HCT116 (cell line): ENCODE data around the gene SH2D7. TPM values are rescaled to one million over a fixed set of nuclear protein-coding genes. Genes with fewer than 3 reads are reported as not detected.

Source experiments
- ATAC-seq: fragments of 200-7000 bp; cut with Tn5 transposase; 2 replicates; pipeline ENCODE4 v1.9.1; 2020; ENCODE audit warnings: mild to moderate bottlenecking, moderate library complexity
- BruUV-seq: library from RNA; stranded (reverse); fragments of 400-500 nt; replicated peaks from 2 replicates; lab custom pipeline; 2021; lab: Mats Ljungman, UMichigan
- CTCF ChIA-PET: fragments of 300-600 bp; sonication (Branson Sonifier 250); formaldehyde crosslinking; loops from one replicate; lab custom pipeline; 2021; ENCODE audit warnings: antibody characterized with exemption; lab: Charles Lee
- POLR2A ChIA-PET: fragments of 300-600, 350-600 bp; sonication (Branson Sonifier 250); formaldehyde crosslinking; loops from one replicate; lab custom pipeline; 2021; ENCODE audit warnings: antibody characterized with exemption; lab: Charles Lee
- RAD21 ChIA-PET, 2 experiments: fragments of 300-600 bp; sonication (Branson Sonifier 250); formaldehyde crosslinking; loops; one replicate each; lab custom pipeline; 2023; ENCODE audit warnings: low total read pairs in 2 of 2; ENCODE audit not compliant: uncharacterized antibody in 2 of 2, unreplicated experiment in 2 of 2, low non-redundant PET in 1 of 2; lab: Charles Lee
- DNase-seq: peaks from one replicate; pipeline ENCODE4 v3.0.0-alpha.2; 2010; ENCODE audit warnings: low read depth, low spot score
- H2AFZ ChIP-seq: fragments of 200-600 bp; shearing (Covaris generic), sonication (generic); 2 replicates; pipeline ENCODE4 v1.6.1; 2017; ENCODE audit warnings: low read depth, mixed run types, mixed read lengths, antibody characterized with exemption, low read length; ENCODE audit not compliant: poor library complexity, severe bottlenecking
- H3K27ac ChIP-seq: 2 replicates; pipeline ENCODE4 v1.5.1; 2012; ENCODE audit warnings: low read depth, low read length
- H3K27me3 ChIP-seq: fragments of 200-600 bp; sonication (generic); 2 replicates; pipeline ENCODE4 v1.6.1; 2016; ENCODE audit warnings: mixed run types, low read length, mixed read lengths; ENCODE audit not compliant: insufficient read depth
- H3K36me3 ChIP-seq, 2 experiments: fragments of 200-500 bp in 1 of 2; fragments of 200-600 bp in 1 of 2; sonication (Bioruptor generic) in 1 of 2; sonication (generic) in 1 of 2; 2 replicates each; pipeline versions ENCODE4 v1.5.1 to v1.6.1; 2014 to 2016; ENCODE audit warnings: low read length in 2 of 2, inconsistent platforms in 1 of 2, mixed read lengths in 1 of 2, mixed run types in 1 of 2; ENCODE audit not compliant: insufficient read depth in 2 of 2, control insufficient read depth in 1 of 2
- H3K4me1 ChIP-seq, 2 experiments: fragments of 200-600 bp in 1 of 2; sonication (generic) in 1 of 2; 2 replicates each; pipeline versions ENCODE4 v1.5.1 to v1.6.1; 2012 to 2017; ENCODE audit warnings: low read length in 2 of 2, inconsistent platforms in 1 of 2, mild to moderate bottlenecking in 1 of 2, mixed read lengths in 1 of 2, mixed run types in 1 of 2, moderate library complexity in 1 of 2; ENCODE audit not compliant: insufficient read depth in 2 of 2, control insufficient read depth in 1 of 2
- H3K4me2 ChIP-seq: fragments of 200-600 bp; sonication (generic); 2 replicates; pipeline ENCODE4 v1.6.1; 2017; ENCODE audit warnings: mixed run types, low read length, mixed read lengths
- H3K4me3 ChIP-seq, 2 experiments: fragments of 200-600 bp in 1 of 2; sonication (generic) in 1 of 2; replicated peaks in 1 of 2; 2 replicates each; pipeline ENCODE4 v1.5.1; 2011 to 2016; ENCODE audit warnings: low read length in 2 of 2, control low read depth in 1 of 2, low read depth in 1 of 2, mild to moderate bottlenecking in 1 of 2, mixed read lengths in 1 of 2, mixed run types in 1 of 2
- H3K79me2 ChIP-seq: fragments of 200-600 bp; sonication (generic); 2 replicates; pipeline ENCODE4 v1.6.1; 2017; ENCODE audit warnings: mild to moderate bottlenecking, mixed run types, low read length, moderate library complexity, mixed read lengths; ENCODE audit not compliant: insufficient read depth
- H3K9ac ChIP-seq: fragments of 200-600 bp; sonication (generic); 2 replicates; pipeline ENCODE4 v1.6.1; 2016; ENCODE audit warnings: low read length, mixed read lengths
- H3K9me2 ChIP-seq: fragments of 200-600 bp; sonication (generic), shearing (Covaris generic); 2 replicates; pipeline ENCODE4 v1.6.1; 2017; ENCODE audit warnings: mixed run types, mild to moderate bottlenecking, moderate library complexity; ENCODE audit not compliant: insufficient read depth
- H3K9me3 ChIP-seq, 2 experiments: fragments of 200-500 bp in 1 of 2; fragments of 200-600 bp in 1 of 2; sonication (Bioruptor generic) in 1 of 2; sonication (generic) in 1 of 2; 2 replicates each; pipeline ENCODE4 v1.6.1; 2014 to 2017; ENCODE audit warnings: low read length in 2 of 2, mixed read lengths in 2 of 2, inconsistent platforms in 1 of 2, low read depth in 1 of 2, mild to moderate bottlenecking in 1 of 2, mixed run types in 1 of 2, moderate library complexity in 1 of 2; ENCODE audit not compliant: control insufficient read depth in 1 of 2, insufficient read depth in 1 of 2
- H4K20me1 ChIP-seq: fragments of 200-600 bp; sonication (generic), shearing (Covaris generic); 2 replicates; pipeline ENCODE4 v1.6.1; 2017; ENCODE audit warnings: mixed run types, mild to moderate bottlenecking, moderate library complexity; ENCODE audit not compliant: insufficient read depth
- CBX3 ChIP-seq: IDR thresholded peaks from 2 replicates; pipeline ENCODE4 v1.6.1; 2012; ENCODE audit warnings: low read depth
- CEBPB ChIP-seq: IDR thresholded peaks from 2 replicates; pipeline ENCODE4 v1.6.1; 2012; ENCODE audit warnings: low read depth
- EGR1 ChIP-seq: IDR thresholded peaks from 2 replicates; pipeline ENCODE4 v1.6.1; 2012; ENCODE audit warnings: low read depth
- ELF1 ChIP-seq: IDR thresholded peaks from 2 replicates; pipeline ENCODE4 v1.6.1; 2012; ENCODE audit warnings: low read depth, borderline replicate concordance
- EZH2phosphoT487 ChIP-seq: fragments of 200-600 bp; IDR thresholded peaks from 2 replicates; pipeline ENCODE4 v1.6.1; 2018; ENCODE audit warnings: antibody characterized with exemption, borderline replicate concordance
- FOSL1 ChIP-seq: IDR thresholded peaks from 2 replicates; pipeline ENCODE4 v1.6.1; 2012; ENCODE audit warnings: low read depth
- POLR2AphosphoS5 ChIP-seq: IDR thresholded peaks from 2 replicates; pipeline ENCODE4 v1.6.1; 2011; ENCODE audit warnings: mild to moderate bottlenecking, low read depth, low read length, moderate library complexity
- SP1 ChIP-seq: IDR thresholded peaks from 2 replicates; pipeline ENCODE4 v1.6.1; 2012; ENCODE audit warnings: low read depth
- YY1 ChIP-seq: IDR thresholded peaks from 2 replicates; pipeline ENCODE4 v1.6.1; 2011; ENCODE audit warnings: low read length, low read depth, moderate library complexity, mild to moderate bottlenecking; ENCODE audit not compliant: insufficient replicate concordance; ENCODE audit errors: extremely low read depth
- ZNF274 ChIP-seq: fragments of 200-500 bp; sonication (Bioruptor generic); IDR thresholded peaks from 2 replicates; pipeline ENCODE4 v1.6.1; 2014; ENCODE audit warnings: mild to moderate bottlenecking, low read depth, low read length, inconsistent platforms
- intact Hi-C: fragments of 100-400 bp; cut with micrococcal nuclease; formaldehyde crosslinking; loops from 2 replicates; pipeline ENCODE4 v1.10.0; 2022
- total RNA-seq: library from RNA; stranded (reverse); gene quantifications from one replicate; pipeline ENCODE4 v1.2.1, GENCODE V29; 2021; ENCODE audit not compliant: unreplicated experiment
- TF ChIP-seq, protein P1 (sequence below): IDR thresholded peaks from 2 replicates; pipeline ENCODE4 v1.6.1; 2012; ENCODE audit warnings: low read depth
- TF ChIP-seq, protein P2 (sequence below), 3 experiments: fragments of 200-600 bp in 1 of 3; sonication (generic) in 1 of 3; IDR thresholded peaks in 2 of 3; conservative IDR thresholded peaks in 1 of 3; 2 replicates each; pipeline ENCODE4 v1.5.1; 2012 to 2017; ENCODE audit warnings: low read depth in 2 of 3, low read length in 2 of 3, antibody characterized with exemption in 1 of 3, borderline replicate concordance in 1 of 3, control low read depth in 1 of 3, mild to moderate bottlenecking in 1 of 3, mixed read lengths in 1 of 3, mixed run types in 1 of 3, moderate library complexity in 1 of 3; ENCODE audit not compliant: insufficient read depth in 1 of 3
- TF ChIP-seq, protein P3 (sequence below): IDR thresholded peaks from 2 replicates; pipeline ENCODE4 v1.6.1; 2011; ENCODE audit warnings: mild to moderate bottlenecking, low read length, moderate library complexity; ENCODE audit not compliant: insufficient replicate concordance; ENCODE audit errors: extremely low read depth

The SH2D7 gene
- total RNA-seq, 1 experiment from 2014 or later = not detected

DNA sequence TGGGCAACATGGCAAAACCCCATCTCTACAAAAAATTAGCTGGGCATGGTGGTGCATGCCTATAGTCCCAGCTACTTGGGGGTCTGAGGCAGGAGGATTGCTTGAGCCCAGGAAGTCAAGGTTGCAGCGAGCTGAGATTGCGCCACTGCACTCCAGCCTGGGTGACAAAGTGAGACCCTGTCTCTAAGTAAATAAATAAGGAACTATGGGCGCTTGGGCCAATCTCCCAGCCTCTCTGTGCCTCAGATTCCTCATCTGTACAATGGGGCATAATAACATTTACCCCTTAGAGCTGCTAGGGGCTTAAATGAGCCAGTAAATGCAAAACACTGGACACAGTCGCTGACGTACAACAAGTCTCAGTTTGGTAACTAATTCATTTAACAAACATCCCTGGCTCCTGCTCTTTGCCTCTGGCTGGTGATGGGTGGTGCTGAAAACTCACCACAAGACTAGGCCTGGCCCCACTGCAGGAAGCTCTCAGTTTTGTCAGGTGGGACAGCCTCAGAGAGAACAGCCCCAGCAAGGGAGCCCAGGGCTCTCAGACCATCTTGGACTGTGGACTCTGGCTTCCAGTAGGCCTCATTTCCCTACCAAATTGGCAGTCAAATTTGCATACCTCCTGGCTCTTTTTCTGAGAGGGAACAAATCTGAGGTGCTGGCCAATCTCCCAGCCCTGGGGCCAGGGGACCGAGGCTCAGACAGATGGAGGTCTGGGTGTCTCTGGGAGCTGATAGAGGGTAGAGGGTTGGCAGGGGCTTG is 8.5 kb upstream of the SH2D7 start (continued):
- TF ChIP-seq, protein P1, sequence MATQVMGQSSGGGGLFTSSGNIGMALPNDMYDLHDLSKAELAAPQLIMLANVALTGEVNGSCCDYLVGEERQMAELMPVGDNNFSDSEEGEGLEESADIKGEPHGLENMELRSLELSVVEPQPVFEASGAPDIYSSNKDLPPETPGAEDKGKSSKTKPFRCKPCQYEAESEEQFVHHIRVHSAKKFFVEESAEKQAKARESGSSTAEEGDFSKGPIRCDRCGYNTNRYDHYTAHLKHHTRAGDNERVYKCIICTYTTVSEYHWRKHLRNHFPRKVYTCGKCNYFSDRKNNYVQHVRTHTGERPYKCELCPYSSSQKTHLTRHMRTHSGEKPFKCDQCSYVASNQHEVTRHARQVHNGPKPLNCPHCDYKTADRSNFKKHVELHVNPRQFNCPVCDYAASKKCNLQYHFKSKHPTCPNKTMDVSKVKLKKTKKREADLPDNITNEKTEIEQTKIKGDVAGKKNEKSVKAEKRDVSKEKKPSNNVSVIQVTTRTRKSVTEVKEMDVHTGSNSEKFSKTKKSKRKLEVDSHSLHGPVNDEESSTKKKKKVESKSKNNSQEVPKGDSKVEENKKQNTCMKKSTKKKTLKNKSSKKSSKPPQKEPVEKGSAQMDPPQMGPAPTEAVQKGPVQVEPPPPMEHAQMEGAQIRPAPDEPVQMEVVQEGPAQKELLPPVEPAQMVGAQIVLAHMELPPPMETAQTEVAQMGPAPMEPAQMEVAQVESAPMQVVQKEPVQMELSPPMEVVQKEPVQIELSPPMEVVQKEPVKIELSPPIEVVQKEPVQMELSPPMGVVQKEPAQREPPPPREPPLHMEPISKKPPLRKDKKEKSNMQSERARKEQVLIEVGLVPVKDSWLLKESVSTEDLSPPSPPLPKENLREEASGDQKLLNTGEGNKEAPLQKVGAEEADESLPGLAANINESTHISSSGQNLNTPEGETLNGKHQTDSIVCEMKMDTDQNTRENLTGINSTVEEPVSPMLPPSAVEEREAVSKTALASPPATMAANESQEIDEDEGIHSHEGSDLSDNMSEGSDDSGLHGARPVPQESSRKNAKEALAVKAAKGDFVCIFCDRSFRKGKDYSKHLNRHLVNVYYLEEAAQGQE = no peak
- TF ChIP-seq POLR2AphosphoS5 (no peak), ZNF274 (no peak), CBX3 (no peak)

DNA sequence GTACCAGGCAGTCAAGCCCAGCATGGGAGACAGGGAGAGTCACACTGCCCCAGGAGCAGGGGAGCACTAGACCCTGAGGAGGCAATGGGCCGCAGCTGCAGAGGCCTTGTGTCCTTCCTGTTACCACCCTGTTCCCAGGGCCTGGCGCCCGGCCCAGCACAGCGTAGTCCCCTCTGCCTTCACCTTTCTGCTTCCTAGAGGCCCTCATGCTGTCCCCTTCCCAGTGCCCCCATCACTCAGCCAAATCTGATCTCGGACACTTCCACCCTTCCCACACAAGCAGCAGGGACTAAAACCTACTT is 8.0 kb upstream of the SH2D7 start:
- H3K27me3 ChIP-seq = no peaks in the 10 kb centered on the region
- ChIA-PET CTCF (no interaction called here), RAD21 (no interaction called here), POLR2A (no interaction called here)
- H3K27ac ChIP-seq = no peak overlapping the region
- H2AFZ ChIP-seq = no peak overlapping the region
- H3K4me1 ChIP-seq = no peaks in the 10 kb centered on the region
- no TSS peak for BruUV-seq
- no peaks in the 10 kb centered on the region for H3K79me2 ChIP-seq
- no peaks in the 10 kb centered on the region for H3K36me3 ChIP-seq
- H3K9ac ChIP-seq = no peak overlapping the region
- no peaks in the 10 kb centered on the region for H3K9me3 ChIP-seq
- intact Hi-C loops = no loop called here
- no peak overlapping the region for H3K4me3 ChIP-seq
- H3K4me2 ChIP-seq = no peak overlapping the region
- no peak for DNase-seq
- H3K9me2 ChIP-seq = no peaks in the 10 kb centered on the region
- no peaks in the 10 kb centered on the region for H4K20me1 ChIP-seq
- no peak for ATAC-seq
- TF ChIP-seq, protein P2, sequence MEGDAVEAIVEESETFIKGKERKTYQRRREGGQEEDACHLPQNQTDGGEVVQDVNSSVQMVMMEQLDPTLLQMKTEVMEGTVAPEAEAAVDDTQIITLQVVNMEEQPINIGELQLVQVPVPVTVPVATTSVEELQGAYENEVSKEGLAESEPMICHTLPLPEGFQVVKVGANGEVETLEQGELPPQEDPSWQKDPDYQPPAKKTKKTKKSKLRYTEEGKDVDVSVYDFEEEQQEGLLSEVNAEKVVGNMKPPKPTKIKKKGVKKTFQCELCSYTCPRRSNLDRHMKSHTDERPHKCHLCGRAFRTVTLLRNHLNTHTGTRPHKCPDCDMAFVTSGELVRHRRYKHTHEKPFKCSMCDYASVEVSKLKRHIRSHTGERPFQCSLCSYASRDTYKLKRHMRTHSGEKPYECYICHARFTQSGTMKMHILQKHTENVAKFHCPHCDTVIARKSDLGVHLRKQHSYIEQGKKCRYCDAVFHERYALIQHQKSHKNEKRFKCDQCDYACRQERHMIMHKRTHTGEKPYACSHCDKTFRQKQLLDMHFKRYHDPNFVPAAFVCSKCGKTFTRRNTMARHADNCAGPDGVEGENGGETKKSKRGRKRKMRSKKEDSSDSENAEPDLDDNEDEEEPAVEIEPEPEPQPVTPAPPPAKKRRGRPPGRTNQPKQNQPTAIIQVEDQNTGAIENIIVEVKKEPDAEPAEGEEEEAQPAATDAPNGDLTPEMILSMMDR (IDR thresholded peaks at IDR 0.05 in 2 of 3, conservative IDR thresholded peaks at IDR 0.05 in 1 of 3; ENCODE audit: borderline replicate concordance in 1 of 3, insufficient read depth in 1 of 3, low read depth in 2 of 3, low read length in 2 of 3) = no peak
- no peak for TF ChIP-seq YY1
- no peak for TF ChIP-seq SP1
- no peak for TF ChIP-seq ZNF274
- TF ChIP-seq, protein P3, sequence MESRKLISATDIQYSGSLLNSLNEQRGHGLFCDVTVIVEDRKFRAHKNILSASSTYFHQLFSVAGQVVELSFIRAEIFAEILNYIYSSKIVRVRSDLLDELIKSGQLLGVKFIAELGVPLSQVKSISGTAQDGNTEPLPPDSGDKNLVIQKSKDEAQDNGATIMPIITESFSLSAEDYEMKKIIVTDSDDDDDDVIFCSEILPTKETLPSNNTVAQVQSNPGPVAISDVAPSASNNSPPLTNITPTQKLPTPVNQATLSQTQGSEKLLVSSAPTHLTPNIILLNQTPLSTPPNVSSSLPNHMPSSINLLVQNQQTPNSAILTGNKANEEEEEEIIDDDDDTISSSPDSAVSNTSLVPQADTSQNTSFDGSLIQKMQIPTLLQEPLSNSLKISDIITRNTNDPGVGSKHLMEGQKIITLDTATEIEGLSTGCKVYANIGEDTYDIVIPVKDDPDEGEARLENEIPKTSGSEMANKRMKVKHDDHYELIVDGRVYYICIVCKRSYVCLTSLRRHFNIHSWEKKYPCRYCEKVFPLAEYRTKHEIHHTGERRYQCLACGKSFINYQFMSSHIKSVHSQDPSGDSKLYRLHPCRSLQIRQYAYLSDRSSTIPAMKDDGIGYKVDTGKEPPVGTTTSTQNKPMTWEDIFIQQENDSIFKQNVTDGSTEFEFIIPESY = no peak
- TF ChIP-seq EZH2phosphoT487 = no peak
- TF ChIP-seq FOSL1 = no peak
- TF ChIP-seq ELF1 = no peak
- no peak for TF ChIP-seq CEBPB
- TF ChIP-seq EGR1 = no peak
